G401.6 (cell line): ENCODE data around the gene HOMER1.

Experiments used
- FAIRE-seq: peaks from 2 replicates; lab custom pipeline; 2012; peaks lifted over from hg19 to GRCh38; lab: Jason Lieb, UNC

HOMER1 gene

GRCh38 chr5:79488775-79489174 is 25.2 kb downstream of the HOMER1 start:
- no peak for FAIRE-seq

GRCh38 chr5:79488058-79488457 is 25.9 kb downstream of the HOMER1 start:
- FAIRE-seq = no peak

GRCh38 chr5:79487251-79487650 is 26.7 kb downstream of the HOMER1 start:
- FAIRE-seq = no peak

GRCh38 chr5:79486116-79486515 is 27.8 kb downstream of the HOMER1 start:
- no peak for FAIRE-seq

- FAIRE-seq = no peak
These were observed 29.2 kb downstream of the HOMER1 start for GRCh38 chr5:79484731-79485130.

GRCh38 chr5:79481574-79481973 is 32.4 kb downstream of the HOMER1 start:
- no peak for FAIRE-seq

- FAIRE-seq = no peak
These were observed 32.9 kb downstream of the HOMER1 start for GRCh38 chr5:79480991-79481390.

- FAIRE-seq = no peak
These were observed 38.8 kb downstream of the HOMER1 start for GRCh38 chr5:79475152-79475466.

- FAIRE-seq = no peak
These were observed 39.4 kb downstream of the HOMER1 start for GRCh38 chr5:79474367-79475151.

- FAIRE-seq = no peak
These were observed 42.4 kb downstream of the HOMER1 start for GRCh38 chr5:79471556-79471955.

GRCh38 chr5:79464695-79465332 is 49.1 kb downstream of the HOMER1 start:
- peak; percentile 97 for FAIRE-seq

GRCh38 chr5:79464278-79464677 is 49.7 kb downstream of the HOMER1 start:
- FAIRE-seq = no peak

GRCh38 chr5:79459626-79460025 is 54.3 kb downstream of the HOMER1 start:
- FAIRE-seq = no peak

GRCh38 chr5:79456890-79457583 is 56.9 kb downstream of the HOMER1 start:
- FAIRE-seq = no peak

GRCh38 chr5:79456400-79456799 is 57.5 kb downstream of the HOMER1 start:
- no peak for FAIRE-seq

- FAIRE-seq = peak; percentile 11
These were observed 59.9 kb downstream of the HOMER1 start for GRCh38 chr5:79454043-79454442.

GRCh38 chr5:79448336-79448735 is 65.6 kb downstream of the HOMER1 start:
- peak; percentile 55 for FAIRE-seq

GRCh38 chr5:79436821-79437220 is 77.1 kb downstream of the HOMER1 start:
- FAIRE-seq = no peak

GRCh38 chr5:79436224-79436623 is 77.7 kb downstream of the HOMER1 start:
- no peak for FAIRE-seq

GRCh38 chr5:79430196-79430595 is 83.7 kb downstream of the HOMER1 start:
- FAIRE-seq = no peak

GRCh38 chr5:79423296-79423695 is 90.6 kb downstream of the HOMER1 start:
- no peak for FAIRE-seq

GRCh38 chr5:79420248-79420647 is 93.7 kb downstream of the HOMER1 start:
- FAIRE-seq = no peak

GRCh38 chr5:79418276-79418675 is 95.7 kb downstream of the HOMER1 start:
- no peak for FAIRE-seq

GRCh38 chr5:79417495-79417894 is 96.4 kb downstream of the HOMER1 start:
- no peak for FAIRE-seq
